ENCODE data around the gene SYMPK.

Gene SYMPK

GRCh38 chr19:45771311-45771933 lies 91.5 kb downstream of the SYMPK start:
- no peak overlapping the region for H3K4me3 ChIP-seq (ENCODE audit: low read depth, low read length)
- no peak for DNase-seq (ENCODE audit: low read depth)

- DNase-seq (ENCODE audit: low read depth): peak; percentile 96
- peak overlapping the region; percentile 56 for H3K4me3 ChIP-seq (ENCODE audit: low read depth, low read length)
Observed at GRCh38 chr19:45770192-45771101, 92.5 kb downstream of the SYMPK start.

- DNase-seq (ENCODE audit: low read depth): no peak
- peak overlapping the region; percentile 56 for H3K4me3 ChIP-seq (ENCODE audit: low read depth, low read length)
Observed at GRCh38 chr19:45769821-45770191, 93.1 kb downstream of the SYMPK start.

GRCh38 chr19:45768984-45769782 lies 93.8 kb downstream of the SYMPK start, which contains the start of gene SIX5:
SIX5 (minus strand) TSS chr19:45769252; CDS start chr19:45768844, 408 bp downstream.
- peak within 1 kb of the TSS; percentile 78 for H3K4me3 ChIP-seq (ENCODE audit: low read depth, low read length)
- DNase-seq (ENCODE audit: low read depth): peak; percentile 94

GRCh38 chr19:45768655-45768983 lies 94.3 kb downstream of the SYMPK start:
- DNase-seq (ENCODE audit: low read depth): no peak
- H3K4me3 ChIP-seq (ENCODE audit: low read depth, low read length): peak overlapping the region; percentile 78

GRCh38 chr19:45767881-45768654 lies 94.9 kb downstream of the SYMPK start:
- DNase-seq (ENCODE audit: low read depth): no peak
- H3K4me3 ChIP-seq (ENCODE audit: low read depth, low read length): peak overlapping the region; percentile 78

GRCh38 chr19:45767410-45767880 lies 95.5 kb downstream of the SYMPK start:
- H3K4me3 ChIP-seq (ENCODE audit: low read depth, low read length): peak overlapping the region; percentile 78
- peak; percentile 77 for DNase-seq (ENCODE audit: low read depth)

- no peak for DNase-seq (ENCODE audit: low read depth)
- peak overlapping the region; percentile 78 for H3K4me3 ChIP-seq (ENCODE audit: low read depth, low read length)
Observed at GRCh38 chr19:45766869-45767346, 96.0 kb downstream of the SYMPK start.

- peak overlapping the region; percentile 78 for H3K4me3 ChIP-seq (ENCODE audit: low read depth, low read length)
- DNase-seq (ENCODE audit: low read depth): no peak
Observed at GRCh38 chr19:45766296-45766868, 96.6 kb downstream of the SYMPK start.

GRCh38 chr19:45765702-45766295 lies 97.1 kb downstream of the SYMPK start:
- no peak overlapping the region for H3K4me3 ChIP-seq (ENCODE audit: low read depth, low read length)
- no peak for DNase-seq (ENCODE audit: low read depth)

All from skeletal muscle cell (primary cell).